Keratinocyte (primary cell): ENCODE data around the gene INSR.

ENCODE experiments used
- CTCF ChIP-seq, 3 experiments: IDR thresholded peaks in 1 of 3; conservative IDR thresholded peaks in 1 of 3; optimal IDR thresholded peaks in 1 of 3; 2 replicates in 2 of 3; 3 replicates in 1 of 3; pipeline versions ENCODE3 to v1.5.1; 2011; ENCODE audit warnings: low read length in 3 of 3, mild to moderate bottlenecking in 3 of 3, moderate library complexity in 2 of 3, control low read depth in 1 of 3, inconsistent platforms in 1 of 3; ENCODE audit not compliant: insufficient read depth in 2 of 3; ENCODE audit errors: extremely low read depth in 1 of 3
- EZH2 ChIP-seq: IDR thresholded peaks from one replicate; pipeline ENCODE4 v1.6.1; 2012; ENCODE audit warnings: inconsistent platforms, mild to moderate bottlenecking, low read length, moderate library complexity

GRCh38 chr19:7177926-7178325, 116.3 kb downstream of the INSR start:
- TF ChIP-seq CTCF (optimal IDR thresholded peaks at IDR 0.05 in 1 of 3, IDR thresholded peaks at IDR 0.05 in 1 of 3, conservative IDR thresholded peaks at IDR 0.05 in 1 of 3; ENCODE audit: extremely low read depth in 1 of 3, insufficient read depth in 2 of 3, low read length in 3 of 3) (no peak), EZH2 (no peak)
